ENCODE results near the gene TMCO1. TPM values are rescaled to one million over a fixed set of nuclear protein-coding genes. Genes with fewer than 3 reads are reported as not detected.
"Not testable (repeated sequence)": the region's sequence is repeated elsewhere in the genome, so short reads cannot be mapped to it uniquely, and the experiment has no call there.

The TMCO1 gene
- total RNA-seq, 1 donor from 2014 or later = 83.3 TPM

DNA sequence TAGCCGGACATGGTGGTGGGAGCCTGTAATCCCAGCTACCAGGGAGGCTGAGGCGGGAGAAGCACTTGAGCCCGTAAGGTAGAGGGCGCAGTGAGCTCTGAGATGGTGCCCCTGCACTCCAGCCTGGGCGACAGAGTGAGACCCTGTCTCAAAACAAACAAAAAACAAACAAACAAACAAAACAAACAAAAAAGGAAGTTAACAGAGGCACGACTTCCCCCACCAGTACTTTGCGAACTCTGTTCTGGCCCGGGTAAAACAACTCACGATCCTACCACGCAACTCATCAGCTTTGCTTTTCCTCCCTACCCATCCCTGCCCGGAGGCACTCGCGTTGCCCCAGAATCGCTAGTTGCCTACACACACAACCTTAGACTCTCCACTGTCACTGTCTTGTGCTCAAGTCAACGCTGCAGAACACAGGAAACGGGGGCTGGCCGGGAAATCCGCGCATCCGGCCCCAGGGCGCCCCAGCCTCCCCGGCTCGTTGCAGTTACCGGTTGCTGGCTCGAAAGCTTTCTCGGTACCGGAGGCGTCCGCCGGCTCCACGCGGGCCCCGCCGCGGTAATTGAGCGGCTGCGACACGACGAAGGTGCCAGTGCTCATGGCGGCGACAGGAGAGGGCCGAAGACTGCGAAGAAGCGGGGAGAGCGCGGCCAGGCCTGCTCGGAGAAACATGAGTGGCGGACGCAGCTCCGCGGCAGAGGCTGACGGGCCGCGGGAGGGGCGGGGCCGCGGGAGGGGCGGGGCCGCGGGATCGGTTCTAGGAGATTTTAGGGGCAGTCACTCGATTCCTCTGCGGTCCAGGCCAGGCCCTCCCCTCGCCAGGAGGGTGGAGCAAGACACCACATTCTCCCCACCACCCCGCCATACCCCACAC is 70.5 kb downstream of the TMCO1 start, which contains the start of gene ALDH9A1:
ALDH9A1 (minus strand) TSS at position 682 of the 880 bp plus-strand sequence; CDS start at position 678, 4 bp downstream.
- peaks cover 35% of the 10 kb centered on the region for H3K36me3 Mint-ChIP-seq (ENCODE audit: low read depth)
- peak; percentile 84 for DNase-seq (ENCODE audit: low spot score)
- peaks cover 18% of the 10 kb centered on the region for H3K4me1 Mint-ChIP-seq (ENCODE audit: low read depth)
- H3K27me3 Mint-ChIP-seq (ENCODE audit: low read depth) = peaks cover 3% of the 10 kb centered on the region
- no peaks in the 10 kb centered on the region for H3K9me3 Mint-ChIP-seq
- peak within 1 kb of the TSS; percentile 100 for H3K4me3 Mint-ChIP-seq (ENCODE audit: low read depth)
- peak within 1 kb of the TSS; percentile 99 for H3K27ac Mint-ChIP-seq
- intact Hi-C loops (cut with micrococcal nuclease) = loop anchor here (1.0 to 5.0 kb wide), 6 partner anchors 68 to 469 kb away; partner anchors contain the start of genes FAM78B, TMCO1 and UCK2

- Mint-ChIP-seq H3K4me1 (ENCODE audit: low read depth) (peaks cover 18% of the 10 kb centered on the region), H3K4me3 (ENCODE audit: low read depth) (peak overlapping the region; percentile 100), H3K27ac (peak overlapping the region; percentile 99), H3K27me3 (ENCODE audit: low read depth) (peaks cover 3% of the 10 kb centered on the region), H3K9me3 (no peaks in the 10 kb centered on the region), H3K36me3 (ENCODE audit: low read depth) (peaks cover 40% of the 10 kb centered on the region)
- intact Hi-C loops (cut with micrococcal nuclease) = loop anchor here (5.0 kb wide), 3 partner anchors 130 to 470 kb away; partner anchors contain the start of genes FAM78B and UCK2
- no peak for DNase-seq (ENCODE audit: low spot score)
Observed at GRCh38 chr1:165697491-165697880, 71.2 kb downstream of the TMCO1 start.

GRCh38 chr1:165696625-165697100 is 72.0 kb downstream of the TMCO1 start:
- DNase-seq (ENCODE audit: low spot score) = no peak
- intact Hi-C loops (cut with micrococcal nuclease) = loop anchor here (5.0 kb wide), 3 partner anchors 131 to 471 kb away; partner anchors contain the start of genes FAM78B and UCK2
- Mint-ChIP-seq H3K9me3 (no peaks in the 10 kb centered on the region), H3K4me3 (ENCODE audit: low read depth) (peak overlapping the region; percentile 100), H3K27ac (peak overlapping the region; percentile 20), H3K27me3 (ENCODE audit: low read depth) (no peaks in the 10 kb centered on the region), H3K4me1 (ENCODE audit: low read depth) (peaks cover 22% of the 10 kb centered on the region), H3K36me3 (ENCODE audit: low read depth) (peaks cover 48% of the 10 kb centered on the region)

GRCh38 chr1:165695031-165695430 is 73.6 kb downstream of the TMCO1 start:
- H3K27me3 Mint-ChIP-seq (ENCODE audit: low read depth) = no peaks in the 10 kb centered on the region
- H3K4me1 Mint-ChIP-seq (ENCODE audit: low read depth) = peaks cover 29% of the 10 kb centered on the region
- intact Hi-C loops (cut with micrococcal nuclease) = loop anchor here (5.0 kb wide), 3 partner anchors 132 to 472 kb away; partner anchors contain the start of genes FAM78B and UCK2
- peaks cover 59% of the 10 kb centered on the region for H3K36me3 Mint-ChIP-seq (ENCODE audit: low read depth)
- H3K27ac Mint-ChIP-seq = no peak overlapping the region
- DNase-seq (ENCODE audit: low spot score) = no peak
- no peak overlapping the region for H3K4me3 Mint-ChIP-seq (ENCODE audit: low read depth)
- H3K9me3 Mint-ChIP-seq = no peaks in the 10 kb centered on the region

- Mint-ChIP-seq H3K4me3 (ENCODE audit: low read depth) (no peak overlapping the region), H3K27me3 (ENCODE audit: low read depth) (no peaks in the 10 kb centered on the region), H3K4me1 (ENCODE audit: low read depth) (peaks cover 46% of the 10 kb centered on the region), H3K27ac (no peak overlapping the region), H3K36me3 (ENCODE audit: low read depth) (peaks cover 80% of the 10 kb centered on the region), H3K9me3 (peaks cover 6% of the 10 kb centered on the region)
- DNase-seq (ENCODE audit: low spot score) = no peak
- intact Hi-C loops (cut with micrococcal nuclease) = no loop called here
Observed at GRCh38 chr1:165688046-165688445, 80.6 kb downstream of the TMCO1 start.

GRCh38 chr1:165686971-165687433 is 81.7 kb downstream of the TMCO1 start:
- Mint-ChIP-seq H3K36me3 (ENCODE audit: low read depth) (peaks cover 83% of the 10 kb centered on the region), H3K4me1 (ENCODE audit: low read depth) (peaks cover 45% of the 10 kb centered on the region), H3K27me3 (ENCODE audit: low read depth) (no peaks in the 10 kb centered on the region), H3K9me3 (peaks cover 6% of the 10 kb centered on the region), H3K27ac (peak overlapping the region; percentile 71), H3K4me3 (ENCODE audit: low read depth) (peak overlapping the region; percentile 3)
- DNase-seq (ENCODE audit: low spot score) = no peak
- intact Hi-C loops (cut with micrococcal nuclease) = no loop called here

- Mint-ChIP-seq H3K4me1 (ENCODE audit: low read depth) (peaks cover 40% of the 10 kb centered on the region), H3K9me3 (peaks cover 6% of the 10 kb centered on the region), H3K27me3 (ENCODE audit: low read depth) (no peaks in the 10 kb centered on the region), H3K27ac (peak overlapping the region; percentile 71), H3K36me3 (ENCODE audit: low read depth) (peaks cover 83% of the 10 kb centered on the region), H3K4me3 (ENCODE audit: low read depth) (no peak overlapping the region)
- intact Hi-C loops (cut with micrococcal nuclease) = no loop called here
- no peak for DNase-seq (ENCODE audit: low spot score)
Observed at GRCh38 chr1:165686121-165686970, 82.3 kb downstream of the TMCO1 start.

DNA sequence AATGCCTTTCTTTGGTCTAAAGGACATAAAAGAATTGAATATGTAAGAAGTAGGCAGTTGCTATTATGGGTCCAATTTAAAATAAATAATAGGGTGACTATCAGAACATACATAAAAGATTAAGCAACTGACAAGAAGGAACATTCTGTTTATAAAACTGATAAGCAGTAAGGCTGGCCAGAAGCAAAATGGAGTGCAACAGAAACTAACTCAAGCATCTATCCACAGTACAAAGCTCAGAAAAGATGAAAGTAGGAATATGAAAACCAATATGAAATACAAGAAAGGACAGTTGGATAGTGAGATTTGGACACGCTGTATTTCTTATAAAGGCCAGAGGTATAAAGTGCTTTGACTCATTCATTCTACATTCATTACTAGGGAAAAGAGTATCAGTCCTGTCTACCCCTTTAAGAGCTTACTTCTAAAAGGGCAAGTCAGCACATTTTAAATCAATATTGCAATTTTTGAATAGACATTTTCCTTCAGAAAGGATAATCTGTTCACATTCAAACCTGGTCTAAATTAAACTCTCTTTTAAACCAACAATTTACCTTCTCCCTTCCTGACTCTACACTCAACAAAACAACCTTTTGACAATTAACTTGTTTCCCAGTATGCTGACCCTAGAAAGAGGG is 84.7 kb downstream of the TMCO1 start:
- H3K27me3 Mint-ChIP-seq (ENCODE audit: low read depth) = no peaks in the 10 kb centered on the region
- no peak for DNase-seq (ENCODE audit: low spot score)
- intact Hi-C loops (cut with micrococcal nuclease) = no loop called here
- peaks cover 6% of the 10 kb centered on the region for H3K9me3 Mint-ChIP-seq
- peaks cover 39% of the 10 kb centered on the region for H3K4me1 Mint-ChIP-seq (ENCODE audit: low read depth)
- no peak overlapping the region for H3K4me3 Mint-ChIP-seq (ENCODE audit: low read depth)
- no peak overlapping the region for H3K27ac Mint-ChIP-seq
- peaks cover 90% of the 10 kb centered on the region for H3K36me3 Mint-ChIP-seq (ENCODE audit: low read depth)

GRCh38 chr1:165680773-165681172 is 87.9 kb downstream of the TMCO1 start:
- peaks cover 89% of the 10 kb centered on the region for H3K36me3 Mint-ChIP-seq (ENCODE audit: low read depth)
- H3K27ac Mint-ChIP-seq = not testable (repeated sequence)
- H3K4me1 Mint-ChIP-seq (ENCODE audit: low read depth) = peaks cover 34% of the 10 kb centered on the region

DNA sequence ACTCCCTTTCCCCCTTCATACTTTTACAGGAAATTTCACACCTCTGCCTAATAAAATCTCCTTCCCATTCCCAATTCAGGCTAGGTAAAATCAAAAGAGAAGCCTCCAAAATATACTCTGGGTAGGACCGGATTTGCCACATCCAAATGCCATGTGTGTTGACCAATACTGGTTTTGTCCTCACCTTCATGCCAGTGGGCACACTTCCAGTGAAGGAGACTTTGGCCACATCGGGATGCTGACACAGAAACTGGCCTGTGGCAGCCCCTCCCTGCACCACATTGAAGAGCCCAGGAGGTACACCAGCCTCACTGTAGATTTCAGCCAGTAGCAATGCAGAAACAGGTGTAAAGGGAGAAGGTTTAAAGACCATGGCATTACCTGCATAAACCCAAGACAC is 88.4 kb downstream of the TMCO1 start:
- Mint-ChIP-seq H3K4me1 (ENCODE audit: low read depth) (peaks cover 34% of the 10 kb centered on the region), H3K27me3 (ENCODE audit: low read depth) (no peaks in the 10 kb centered on the region), H3K4me3 (ENCODE audit: low read depth) (no peak overlapping the region), H3K36me3 (ENCODE audit: low read depth) (peaks cover 89% of the 10 kb centered on the region), H3K27ac (no peak overlapping the region), H3K9me3 (no peaks in the 10 kb centered on the region)
- intact Hi-C loops (cut with micrococcal nuclease) = no loop called here
- DNase-seq (ENCODE audit: low spot score) = no peak

More at GRCh38 chr1:165680773-165681172, 87.9 kb downstream of the TMCO1 start:
- intact Hi-C loops (cut with micrococcal nuclease); H3K27me3 Mint-ChIP-seq (ENCODE audit: low read depth); DNase-seq (ENCODE audit: low spot score); H3K9me3 Mint-ChIP-seq; H3K4me3 Mint-ChIP-seq (ENCODE audit: low read depth): not testable (repeated sequence)

DNA sequence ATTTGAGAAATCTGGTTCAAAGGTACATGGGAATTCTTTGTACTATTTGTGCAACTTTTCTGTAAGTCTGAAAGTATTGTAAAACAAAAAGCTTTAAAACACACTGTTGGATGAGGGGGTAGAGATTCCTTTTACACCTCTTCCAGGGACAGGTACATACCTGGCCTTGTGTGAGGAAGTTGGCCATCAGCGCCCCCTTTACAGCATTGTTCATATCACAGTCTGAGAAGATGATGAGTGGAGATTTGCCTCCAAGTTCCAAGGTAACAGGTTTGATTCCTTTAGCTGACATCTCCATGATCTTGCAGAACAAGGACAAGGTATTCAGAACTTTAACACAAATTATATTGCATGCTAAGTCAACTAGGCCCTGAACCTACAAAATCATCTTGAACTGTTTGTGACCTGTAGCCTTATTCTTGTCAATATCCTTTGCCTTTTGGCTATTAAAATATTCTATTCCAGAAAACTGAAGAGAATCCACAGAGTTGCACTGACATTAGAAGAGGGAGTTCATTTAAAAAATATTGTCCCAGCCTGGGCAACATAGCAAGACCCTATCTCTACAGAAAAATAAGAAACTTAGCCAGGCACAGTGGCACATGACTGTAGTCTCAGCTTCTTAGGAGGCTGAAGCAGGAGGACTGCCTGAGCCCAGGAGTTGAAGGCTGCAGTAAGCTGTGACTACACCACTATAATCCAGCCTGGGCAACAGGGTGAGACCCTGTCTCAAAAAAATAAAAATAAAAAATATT is 89.2 kb downstream of the TMCO1 start:
- no peak for DNase-seq (ENCODE audit: low spot score)
- Mint-ChIP-seq H3K27me3 (ENCODE audit: low read depth) (no peaks in the 10 kb centered on the region), H3K4me3 (ENCODE audit: low read depth) (no peak overlapping the region), H3K9me3 (no peaks in the 10 kb centered on the region), H3K4me1 (ENCODE audit: low read depth) (peaks cover 29% of the 10 kb centered on the region), H3K27ac (no peak overlapping the region), H3K36me3 (ENCODE audit: low read depth) (peaks cover 83% of the 10 kb centered on the region)
- intact Hi-C loops (cut with micrococcal nuclease) = no loop called here

Measured in activated T-helper 2 cell treated with anti-CD3 and anti-CD28 coated beads, Interferon-gamma antibody, Interleukin-2, Interleukin-4, amounts not matched to agents 10 μg/mL and 5 μg/mL and 100 μg/mL, durations not matched to agents 14 hours and 24 hours and 36 hours (primary cell).